COR-L47 (cell line): Measurements from ENCODE around the gene SH3D19.
"Not testable (repeated sequence)": the region's sequence is repeated elsewhere in the genome, so short reads cannot be mapped to it uniquely, and the experiment has no call there.

Source experiments
- DNase-seq: peaks from one replicate; lab custom pipeline; 2025; lab: John Stamatoyannopoulos, UW

SH3D19 gene

DNA sequence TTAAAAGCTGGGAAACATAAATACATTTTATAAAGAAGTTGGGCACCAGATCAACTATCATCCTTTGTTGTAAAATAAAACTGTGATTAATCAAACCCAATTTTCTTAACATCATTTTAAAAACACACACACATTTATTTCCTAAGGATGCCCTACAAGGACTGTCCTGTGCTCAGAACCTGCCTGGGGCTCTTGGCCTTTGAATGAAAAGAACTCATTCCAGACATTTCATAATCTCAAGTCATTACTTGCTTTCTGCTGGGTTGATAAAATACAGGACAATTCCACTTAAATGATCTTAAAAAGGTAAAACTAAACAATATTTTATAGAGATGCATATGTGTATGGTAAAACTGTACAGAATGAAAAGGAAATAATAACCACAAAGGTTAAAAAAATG lies 2.8 kb downstream of the SH3D19 start:
- DNase-seq, result no peak

DNA sequence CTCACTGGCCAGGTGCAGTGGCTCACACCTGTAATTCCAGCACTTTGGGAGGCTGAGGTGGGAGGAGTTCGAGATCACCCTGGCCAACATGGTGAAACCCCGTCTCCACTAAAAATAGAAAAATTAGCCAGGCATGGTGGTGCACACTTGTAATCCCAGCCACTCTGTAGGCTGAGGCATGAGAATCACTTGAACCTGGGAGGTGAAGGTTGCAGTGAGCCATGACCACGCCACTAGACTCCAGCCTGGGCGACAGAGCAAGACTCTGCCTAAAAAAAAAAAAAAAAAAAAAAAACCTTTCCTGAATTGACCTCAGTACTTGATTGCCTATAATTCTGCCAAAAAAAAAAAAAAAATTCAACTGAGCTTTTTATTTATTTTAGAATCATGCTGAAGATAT lies 3.2 kb downstream of the SH3D19 start:
- not testable (repeated sequence) for DNase-seq

DNA sequence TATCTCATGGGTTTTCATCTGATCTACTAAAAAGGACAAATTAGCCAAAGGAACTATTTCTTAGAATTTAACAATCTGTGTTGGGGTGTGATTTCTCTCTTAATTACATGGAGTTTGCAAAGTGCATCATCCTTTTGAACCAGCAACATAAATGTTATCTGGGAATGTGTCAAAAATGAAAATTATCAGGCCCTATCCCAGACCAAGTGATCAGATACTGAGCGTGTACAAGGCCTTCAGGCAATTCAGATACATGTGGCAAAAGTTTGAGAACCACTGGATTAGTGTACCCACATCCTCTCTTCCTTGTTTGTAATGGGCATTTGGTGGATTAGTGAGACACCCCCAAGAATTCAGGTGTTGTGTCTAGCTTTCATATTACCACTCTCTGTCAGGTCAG lies 3.8 kb downstream of the SH3D19 start:
- DNase-seq, result no peak

DNA sequence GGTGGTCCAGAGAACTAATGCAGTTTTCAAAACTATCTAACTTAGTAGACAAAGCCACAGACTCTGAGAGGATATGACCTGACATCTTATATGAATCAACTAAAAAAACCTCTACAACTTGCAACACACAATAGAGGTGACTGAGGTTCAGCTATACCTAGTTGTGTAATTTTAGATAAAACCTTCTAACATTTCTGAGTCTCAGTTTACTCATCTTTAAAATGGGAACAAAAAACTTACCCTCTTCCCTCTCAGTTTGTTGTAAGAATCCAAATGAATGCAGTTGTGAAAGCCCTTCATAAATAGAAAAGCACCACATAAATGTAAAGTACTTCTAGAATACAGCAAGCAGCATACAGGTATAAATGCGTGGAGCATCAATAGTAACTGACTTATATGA lies 5.9 kb downstream of the SH3D19 start:
- no peak for DNase-seq

DNA sequence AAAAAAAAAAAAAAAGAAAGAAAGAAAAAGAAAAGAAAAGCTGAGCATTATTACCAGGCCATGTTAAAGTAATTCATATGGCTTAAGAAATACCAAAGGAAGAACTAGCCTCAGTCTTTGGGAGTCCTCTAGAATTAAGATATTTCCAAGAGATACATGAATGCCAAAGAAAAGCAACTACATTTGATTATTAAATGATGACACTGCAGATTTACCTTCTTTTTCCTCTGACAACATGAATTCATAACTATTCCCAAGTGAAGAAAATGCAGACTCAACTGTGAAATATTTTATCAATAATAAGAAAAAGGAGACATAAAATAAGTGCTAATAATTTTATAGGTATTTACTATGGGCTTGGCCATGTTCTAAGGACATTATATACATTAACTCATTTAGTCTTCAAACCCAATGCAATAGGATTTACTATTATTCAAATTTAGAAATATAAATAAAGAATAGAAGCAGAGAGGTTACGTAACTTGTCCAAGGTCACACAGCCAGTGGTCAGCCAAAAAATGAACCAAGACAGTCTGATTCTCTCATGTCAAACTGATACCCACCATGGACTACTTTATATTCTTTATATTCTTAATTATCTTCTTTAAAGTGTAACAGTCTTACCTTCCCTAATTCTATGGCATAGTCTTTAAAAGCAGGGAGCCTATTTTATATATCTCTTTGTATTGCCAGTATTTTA lies 6.9 kb downstream of the SH3D19 start:
- DNase-seq, result no peak

DNA sequence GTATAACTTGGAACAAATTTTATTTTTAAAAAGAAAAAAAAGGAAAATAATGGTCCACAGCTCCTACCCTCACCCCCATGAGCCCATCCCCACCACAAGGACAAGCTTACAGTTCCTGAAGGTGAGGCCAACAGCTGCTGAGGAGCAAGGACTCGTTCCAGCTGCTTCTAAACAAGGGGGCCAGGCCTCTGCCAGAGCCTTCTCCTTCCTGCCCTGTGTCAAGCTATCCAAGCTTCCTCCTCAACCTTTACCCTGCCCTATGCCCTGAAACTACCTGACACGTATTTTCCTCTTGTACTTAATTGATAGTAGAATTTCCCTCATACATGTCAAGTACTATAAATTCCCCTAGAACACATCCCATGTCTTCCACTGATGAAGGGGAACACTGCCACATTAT lies 8.8 kb downstream of the SH3D19 start:
- DNase-seq, result no peak

DNA sequence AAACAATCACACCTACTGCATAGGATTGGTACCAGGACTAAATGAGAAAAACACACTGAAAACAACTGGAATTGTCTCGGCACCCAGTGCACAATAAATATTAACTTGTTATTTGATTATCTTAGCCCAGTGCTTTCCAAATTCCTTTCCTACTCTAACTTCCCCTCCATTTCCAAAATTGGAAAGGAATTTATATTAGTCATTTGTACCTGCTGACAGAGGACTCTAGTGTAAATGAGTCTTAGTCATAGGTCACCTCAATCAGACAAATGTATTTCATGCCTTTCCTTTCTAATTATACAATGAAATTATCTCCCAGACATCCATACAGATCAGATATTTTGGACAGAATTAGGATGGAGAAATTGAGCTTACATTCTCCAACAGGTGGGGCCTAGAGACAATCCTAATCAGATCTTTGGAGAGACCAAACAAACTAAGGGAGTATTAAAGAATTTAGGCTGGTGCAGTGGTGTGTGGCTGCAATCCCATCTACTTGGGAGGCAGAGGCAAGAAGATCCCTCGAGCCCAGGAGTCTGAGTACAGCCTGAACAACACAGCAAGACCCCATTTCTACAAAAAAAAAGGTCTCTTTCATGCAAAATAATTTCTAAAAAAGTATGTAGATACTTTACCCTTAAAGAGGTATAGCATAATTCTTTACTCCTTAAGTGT lies 10.1 kb downstream of the SH3D19 start:
- DNase-seq, result no peak

DNA sequence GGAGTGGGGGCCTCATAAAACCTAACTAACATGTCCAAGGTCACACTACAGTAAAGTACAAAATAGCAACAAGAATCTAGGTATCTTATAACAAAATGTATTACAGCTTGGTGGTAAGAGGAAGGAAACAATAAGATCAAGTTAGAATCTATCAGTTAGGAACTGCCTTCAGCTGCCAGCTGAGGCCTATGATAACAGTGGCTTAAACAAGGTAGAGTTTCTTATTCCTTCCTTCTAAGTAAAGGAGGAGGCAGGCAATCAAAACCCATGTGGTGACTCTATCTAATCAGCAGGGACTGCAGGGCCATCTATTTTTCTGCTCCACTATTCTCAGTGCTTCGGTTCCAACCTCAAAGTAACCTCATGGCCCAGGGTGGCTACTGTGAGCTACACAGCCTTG lies 10.9 kb downstream of the SH3D19 start:
- DNase-seq, result no peak

DNA sequence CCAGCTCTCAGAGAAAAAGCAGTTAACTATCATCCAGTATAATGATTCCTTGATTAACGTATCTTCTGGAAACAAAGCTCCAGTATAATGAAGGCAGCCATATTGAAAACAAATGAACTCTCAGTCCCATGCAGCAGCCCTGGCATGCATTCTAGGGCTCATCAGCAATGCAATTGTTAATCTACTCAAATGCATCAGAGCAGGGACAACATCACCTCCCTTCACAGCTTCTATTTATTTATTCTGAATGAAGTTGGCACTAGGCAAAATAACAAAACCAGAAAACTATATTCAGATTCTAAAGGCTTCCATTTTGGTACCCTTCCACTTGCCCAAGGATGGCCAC lies 11.4 kb downstream of the SH3D19 start:
- DNase-seq, result no peak

DNA sequence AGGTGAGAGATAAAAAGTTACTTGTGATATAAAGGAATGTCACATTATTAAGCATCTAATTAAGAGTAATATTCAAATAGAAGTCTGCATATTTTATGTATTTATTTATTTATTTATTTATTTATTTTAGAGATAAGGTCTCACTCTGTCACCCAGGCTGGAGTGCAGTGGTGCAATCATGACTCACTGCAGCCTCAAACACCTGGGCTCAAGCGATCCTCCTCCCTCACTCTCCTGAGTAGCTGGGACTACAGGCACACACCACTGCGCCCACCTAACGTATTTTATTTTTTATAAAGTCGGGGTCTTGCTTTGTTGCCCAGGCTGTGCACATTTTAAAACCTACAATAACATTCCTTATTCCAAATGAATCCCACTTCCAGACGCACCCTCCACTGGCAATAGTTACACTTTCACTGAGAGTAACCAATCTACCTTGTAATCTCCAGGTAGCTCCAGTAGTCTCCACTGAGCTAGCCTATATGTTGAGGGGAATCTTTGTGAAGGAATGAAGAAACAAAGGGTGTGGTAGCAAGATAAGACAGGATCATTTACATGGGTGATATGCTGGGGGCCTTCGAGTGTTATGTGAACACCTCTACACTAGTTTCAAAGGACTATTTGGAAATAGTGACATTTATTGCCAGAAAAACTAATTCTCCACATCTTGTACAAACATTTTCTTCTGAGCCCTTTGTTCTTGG lies 11.9 kb downstream of the SH3D19 start:
- no peak for DNase-seq

DNA sequence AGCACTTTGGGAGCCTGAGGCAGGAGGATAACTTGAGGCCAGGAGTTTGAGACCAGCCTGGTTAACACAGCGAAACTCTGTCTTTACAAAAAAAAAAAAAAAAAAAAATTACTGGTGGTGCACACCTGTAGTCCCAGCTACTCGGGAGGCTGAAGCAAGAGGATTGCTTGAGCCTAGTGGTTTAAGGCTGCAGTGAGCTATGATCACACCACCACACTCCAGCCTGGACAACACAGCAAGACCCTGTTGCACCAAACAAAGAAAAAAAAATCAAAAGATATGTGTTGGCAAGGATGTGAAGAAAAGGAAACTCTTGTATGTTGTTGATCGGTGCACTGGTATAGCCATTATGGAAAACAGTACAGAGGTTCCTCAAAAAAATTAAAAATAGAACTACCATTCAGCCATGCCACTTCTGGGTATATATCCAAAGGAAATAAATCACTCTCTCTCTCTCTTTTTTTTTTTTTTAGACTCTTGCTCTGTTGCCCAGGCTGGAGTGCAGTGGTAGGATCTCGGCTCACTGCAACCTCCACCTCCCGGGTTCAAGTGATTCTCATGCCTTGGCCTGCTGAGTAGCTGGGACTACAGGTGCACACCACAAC lies 15.2 kb downstream of the SH3D19 start:
- no peak for DNase-seq

DNA sequence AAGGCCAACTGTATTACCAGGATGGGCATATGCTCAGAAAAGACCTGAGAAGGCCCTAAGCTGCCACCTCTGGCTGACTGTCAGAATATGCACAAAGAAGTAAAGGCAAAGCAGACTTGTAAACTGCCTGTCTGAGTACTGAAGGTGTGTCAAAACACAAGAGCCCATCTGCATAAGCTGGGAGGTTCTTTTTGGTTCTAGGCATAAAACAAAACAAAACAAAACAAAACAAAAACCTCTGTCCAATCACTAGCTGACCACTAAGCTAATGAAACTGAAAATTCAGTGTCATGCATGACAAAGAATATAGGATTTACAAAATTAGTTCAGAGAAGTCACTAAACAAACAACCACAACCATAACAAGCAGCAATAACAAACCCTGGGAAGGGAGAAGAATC lies 20.6 kb downstream of the SH3D19 start:
- DNase-seq, result no peak

DNA sequence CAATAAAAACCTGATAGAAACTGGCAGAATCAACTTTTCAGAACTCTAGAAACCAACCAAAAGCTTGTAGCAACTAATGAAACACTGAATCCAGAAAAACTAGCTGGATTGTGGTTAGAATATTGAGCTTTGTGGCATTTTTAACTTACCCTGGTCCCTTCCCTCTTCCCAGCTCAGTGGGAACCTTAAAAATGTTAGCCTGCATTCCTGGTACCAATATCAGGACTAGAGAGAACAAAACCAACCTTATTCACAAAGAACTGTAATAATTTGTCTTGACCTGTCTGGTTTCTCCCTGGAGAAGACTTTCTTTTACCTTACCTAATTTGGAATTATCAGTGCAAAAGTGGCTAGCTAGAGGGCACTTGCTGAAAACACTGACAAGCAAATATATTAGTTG lies 21.2 kb downstream of the SH3D19 start:
- no peak for DNase-seq

DNA sequence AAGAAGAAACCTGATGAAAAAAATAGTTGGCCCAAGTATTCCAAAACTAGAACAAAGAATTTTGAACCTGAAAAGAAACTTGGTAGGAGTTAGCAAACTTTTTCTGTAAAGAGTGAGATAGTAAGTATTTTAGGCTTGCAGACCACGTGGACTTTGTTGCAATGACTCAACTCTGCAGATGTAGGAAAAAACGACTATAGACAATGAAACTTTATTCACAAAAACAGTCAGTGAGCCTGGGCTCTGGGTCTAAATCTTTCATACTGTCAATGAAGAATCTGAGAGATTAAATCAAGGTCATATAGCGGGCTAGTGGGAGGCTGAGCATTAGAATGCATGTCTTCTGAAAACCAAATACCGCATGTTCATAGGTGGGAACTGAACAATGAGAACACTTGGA lies 23.0 kb downstream of the SH3D19 start:
- DNase-seq, result no peak

DNA sequence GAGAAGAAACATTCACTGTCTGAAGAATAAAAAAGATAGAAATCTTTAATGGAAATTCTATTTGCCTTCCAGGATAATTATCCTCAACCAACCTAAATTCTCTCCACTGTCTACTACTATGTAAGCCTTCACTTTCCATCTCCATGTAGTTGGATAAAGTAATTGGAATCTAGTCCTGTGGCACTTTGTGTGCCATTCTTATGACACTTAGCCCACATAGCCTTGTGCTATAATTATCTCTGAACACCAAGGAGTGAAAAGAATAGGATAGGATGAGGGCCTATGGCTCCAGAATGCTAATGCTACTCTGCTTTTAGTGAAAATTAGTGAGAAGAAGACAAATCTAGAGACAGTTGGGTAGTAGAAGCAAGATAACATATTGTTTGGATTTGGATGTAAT lies 28.2 kb downstream of the SH3D19 start:
- no peak for DNase-seq

DNA sequence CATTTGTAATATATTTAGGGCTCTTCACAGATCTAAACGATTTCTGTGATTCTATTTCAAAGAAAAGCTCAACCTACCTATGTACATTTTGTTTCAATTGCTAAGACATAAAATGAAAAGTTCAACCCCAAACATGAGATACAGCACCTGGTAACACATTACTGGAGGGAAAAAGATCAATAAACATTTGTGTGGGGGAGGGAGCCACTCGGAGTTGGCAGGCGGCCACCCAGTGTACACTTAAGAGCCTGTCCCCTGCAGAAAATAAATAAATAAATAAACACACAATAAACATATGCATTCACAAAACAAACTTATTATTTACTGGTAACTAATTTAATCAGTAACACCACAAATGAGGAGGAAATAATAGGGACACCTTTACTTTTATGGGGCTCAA lies 29.2 kb downstream of the SH3D19 start:
- DNase-seq, result no peak

DNA sequence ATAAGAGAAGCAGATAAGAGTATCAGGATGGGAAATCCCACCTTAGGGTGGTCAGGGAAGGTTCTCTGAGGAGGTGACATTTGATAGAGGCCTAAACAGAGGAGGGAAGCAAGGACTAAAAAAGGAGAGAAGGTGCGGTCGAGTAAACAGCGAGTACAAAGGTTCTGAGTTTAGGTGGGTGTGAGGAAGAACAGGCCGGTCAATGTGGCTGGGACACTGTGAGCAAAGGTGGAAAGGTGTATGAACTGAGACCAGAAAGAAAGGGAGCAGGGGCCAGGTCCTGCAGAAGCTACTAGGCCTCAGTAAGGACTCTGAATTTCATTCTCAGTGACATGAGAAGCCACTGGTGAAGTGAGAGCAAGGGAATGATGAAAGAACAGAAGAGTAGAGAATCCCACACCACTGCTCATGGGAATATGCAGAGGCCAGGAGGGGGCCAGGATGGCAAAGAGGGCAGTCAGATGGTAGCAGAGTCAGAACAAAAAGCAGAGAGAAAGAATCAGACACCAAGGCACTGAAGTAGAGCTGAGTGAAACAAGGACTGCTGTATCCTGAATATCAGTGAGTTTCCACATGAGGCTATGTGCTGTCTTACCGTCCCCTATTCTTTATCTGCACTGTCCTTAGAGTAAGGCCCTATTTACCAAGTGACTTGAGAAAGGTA lies 30.4 kb downstream of the SH3D19 start:
- DNase-seq, result no peak

DNA sequence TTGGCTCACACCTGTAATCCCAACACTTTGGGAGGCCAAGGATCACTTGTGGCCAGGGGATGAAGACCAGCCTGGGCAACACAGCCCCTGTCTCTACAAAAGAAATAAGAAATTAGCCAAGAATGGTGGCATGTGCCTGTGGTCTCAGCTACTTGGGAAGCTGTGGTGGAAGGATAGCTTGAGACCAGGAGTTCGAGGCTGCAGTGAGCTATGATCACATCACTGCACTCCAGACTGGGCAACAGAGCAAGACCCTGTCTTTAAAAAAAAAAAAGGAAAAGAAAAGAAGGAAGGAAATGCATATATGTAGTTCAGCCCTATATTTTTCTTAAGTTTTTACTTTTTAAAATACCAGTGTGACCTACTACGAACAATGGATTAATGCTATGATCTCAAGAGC lies 33.4 kb downstream of the SH3D19 start:
- no peak for DNase-seq

DNA sequence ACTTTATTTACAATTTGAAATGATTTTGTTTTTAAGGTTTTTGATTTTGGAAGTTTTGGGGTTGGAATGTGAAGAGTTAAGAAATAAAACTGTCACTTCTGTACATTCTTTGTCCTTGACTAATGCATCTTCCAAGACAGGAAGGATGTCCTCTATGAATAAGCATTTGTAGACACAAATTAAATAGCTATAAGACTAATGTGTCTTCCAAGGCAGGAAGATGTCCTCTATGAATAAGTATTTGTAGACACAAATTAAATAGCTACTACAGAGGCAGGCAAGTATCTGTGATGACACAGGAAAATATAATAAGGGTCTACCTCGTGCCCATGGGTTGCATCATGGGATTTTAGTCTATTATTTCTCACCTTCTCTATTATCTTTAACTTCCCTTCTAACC lies 33.9 kb downstream of the SH3D19 start:
- no peak for DNase-seq

DNA sequence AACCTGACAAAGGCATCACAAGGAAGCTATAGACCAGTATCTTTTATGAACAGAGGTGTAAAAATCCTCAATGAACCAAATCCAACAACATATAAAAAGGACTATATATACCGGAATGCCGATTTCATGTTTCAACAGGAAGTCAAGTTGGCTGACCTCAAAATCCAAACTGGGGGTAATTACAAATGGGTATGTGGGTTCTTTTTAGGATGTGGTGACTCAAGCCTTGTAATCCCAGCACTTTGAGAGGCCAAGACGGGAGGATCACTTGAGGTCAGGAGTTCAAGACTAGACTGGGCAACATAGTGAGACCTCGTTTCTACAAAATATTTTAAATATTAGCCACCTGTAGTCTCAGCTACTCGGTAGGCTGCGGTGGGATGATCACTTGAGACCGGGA lies 38.0 kb downstream of the SH3D19 start:
- no peak for DNase-seq

DNA sequence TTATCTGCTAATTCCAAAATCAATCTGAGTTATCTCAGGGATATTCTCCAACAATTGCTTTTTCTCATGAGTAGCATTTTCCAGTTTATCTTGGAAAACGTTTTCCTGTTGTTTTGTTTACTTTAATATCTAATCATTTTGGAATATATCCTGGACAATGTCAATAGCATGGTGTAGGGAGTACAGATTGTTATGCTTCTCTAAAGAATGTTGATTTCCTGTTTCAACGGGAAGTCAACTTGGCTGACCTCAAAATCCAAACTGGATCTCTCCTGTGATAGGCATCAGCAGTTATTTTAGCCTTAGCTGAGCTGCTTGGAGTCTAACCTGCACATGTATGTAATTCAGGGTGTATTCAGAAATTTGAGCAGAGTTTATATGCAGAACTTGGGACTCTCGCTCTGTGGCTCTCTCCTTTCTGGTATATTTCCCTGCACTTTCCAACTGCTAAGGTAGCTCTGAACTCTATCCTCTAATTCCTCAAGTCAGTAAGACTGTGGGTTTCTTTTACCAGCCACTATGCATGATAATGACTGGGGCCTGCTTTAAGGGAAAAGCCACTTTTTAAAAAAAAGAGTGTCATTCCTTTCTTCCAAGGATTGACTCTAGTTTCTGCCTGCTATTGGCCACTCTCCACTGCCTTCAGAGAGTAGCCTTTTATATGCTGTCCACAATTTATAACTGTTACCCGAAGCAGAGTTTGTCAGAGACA lies 40.7 kb downstream of the SH3D19 start:
- no peak for DNase-seq
